Stomach (tissue), 4 donors: ENCODE data around the gene HMGN4.

Source experiments
- CTCF ChIP-seq, 7 experiments: fragments of 450-650 bp in 4 of 7; fragments of 200-600 bp in 3 of 7; sonication (generic) in 3 of 7; IDR thresholded peaks; one replicate each; pipeline ENCODE4 v1.5.1; 2016 to 2019; ENCODE audit warnings: antibody characterized with exemption in 7 of 7, control low read depth in 2 of 7, mild to moderate bottlenecking in 1 of 7
- POLR2A ChIP-seq, 4 donors: fragments of 450-650 bp; IDR thresholded peaks; one replicate each; pipeline ENCODE4 v1.6.1; 2016; ENCODE audit warnings: antibody characterized with exemption in 4 of 4, control low read depth in 2 of 4, mild to moderate bottlenecking in 1 of 4, moderate library complexity in 1 of 4

- no peak for TF ChIP-seq CTCF (IDR thresholded peaks at IDR 0.05)
- no peak for TF ChIP-seq POLR2A (IDR thresholded peaks at IDR 0.05)
Measured at GRCh38 chr6:26594730-26595632, 56.8 kb downstream of the HMGN4 start.
